ENCODE measurements around the gene LSM12. TPM values are rescaled to one million over a fixed set of nuclear protein-coding genes. Genes with fewer than 3 reads are reported as not detected.

LSM12 gene
- total RNA-seq, 2 experiments from 2014 or later, result 34.6 to 36.1 TPM

DNA sequence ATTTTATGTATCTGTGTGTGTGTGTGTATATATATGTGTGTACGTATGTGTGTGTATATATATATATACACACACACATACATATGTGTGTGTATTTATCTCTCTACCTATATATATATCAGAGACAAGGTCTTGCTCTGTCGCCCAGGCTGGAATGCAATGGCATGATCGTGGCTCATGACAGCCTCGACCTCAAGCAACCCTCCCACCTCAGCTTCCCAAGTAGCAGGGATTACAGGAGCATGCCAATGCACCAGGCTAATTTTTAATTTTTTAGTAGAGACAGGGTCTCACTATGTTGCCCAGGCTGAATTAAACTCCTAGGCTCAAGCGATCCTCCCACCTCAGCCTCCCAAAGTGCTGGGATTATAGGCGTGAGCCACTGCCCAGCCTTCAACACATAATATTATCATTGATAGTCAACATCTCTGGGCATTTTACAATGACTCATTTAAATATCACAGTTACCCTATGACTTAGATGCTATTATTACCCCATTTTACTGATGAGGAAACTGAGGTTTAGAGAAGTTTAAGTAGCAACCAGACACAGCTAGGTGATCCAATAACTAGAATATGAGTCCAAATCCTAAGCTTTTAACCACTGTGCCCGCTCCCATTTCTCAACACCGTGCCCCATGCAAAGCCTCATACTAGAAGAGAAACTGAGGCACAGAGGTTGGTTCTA is 28.4 kb upstream of the LSM12 start:
- no peak overlapping the region for H3K27ac ChIP-seq (ENCODE audit: low read depth in 1 of 2, low read length in 2 of 2)
- H3K27me3 Mint-ChIP-seq, result no peaks in the 10 kb centered on the region
- ChIA-PET CTCF (no interaction called here), POLR2A (no interaction called here)
- intact Hi-C loops (cut with DNase I, micrococcal nuclease), result no loop called here
- peaks cover 21% of the 10 kb centered on the region for H3K36me3 Mint-ChIP-seq (ENCODE audit: low read depth)
- TF ChIP-seq, protein P1, sequence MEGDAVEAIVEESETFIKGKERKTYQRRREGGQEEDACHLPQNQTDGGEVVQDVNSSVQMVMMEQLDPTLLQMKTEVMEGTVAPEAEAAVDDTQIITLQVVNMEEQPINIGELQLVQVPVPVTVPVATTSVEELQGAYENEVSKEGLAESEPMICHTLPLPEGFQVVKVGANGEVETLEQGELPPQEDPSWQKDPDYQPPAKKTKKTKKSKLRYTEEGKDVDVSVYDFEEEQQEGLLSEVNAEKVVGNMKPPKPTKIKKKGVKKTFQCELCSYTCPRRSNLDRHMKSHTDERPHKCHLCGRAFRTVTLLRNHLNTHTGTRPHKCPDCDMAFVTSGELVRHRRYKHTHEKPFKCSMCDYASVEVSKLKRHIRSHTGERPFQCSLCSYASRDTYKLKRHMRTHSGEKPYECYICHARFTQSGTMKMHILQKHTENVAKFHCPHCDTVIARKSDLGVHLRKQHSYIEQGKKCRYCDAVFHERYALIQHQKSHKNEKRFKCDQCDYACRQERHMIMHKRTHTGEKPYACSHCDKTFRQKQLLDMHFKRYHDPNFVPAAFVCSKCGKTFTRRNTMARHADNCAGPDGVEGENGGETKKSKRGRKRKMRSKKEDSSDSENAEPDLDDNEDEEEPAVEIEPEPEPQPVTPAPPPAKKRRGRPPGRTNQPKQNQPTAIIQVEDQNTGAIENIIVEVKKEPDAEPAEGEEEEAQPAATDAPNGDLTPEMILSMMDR (IDR thresholded peaks at IDR 0.05), result no peak
- no peak for DNase-seq
- H3K9me3 ChIP-seq (ENCODE audit: control insufficient read depth in 1 of 2, insufficient read depth in 1 of 2, low read length in 2 of 2), result no peaks in the 10 kb centered on the region
- H3K27ac Mint-ChIP-seq, result no peak overlapping the region
- H3K4me3 ChIP-seq (ENCODE audit: low read length), result no peak overlapping the region
- H3K9me3 Mint-ChIP-seq, result no peaks in the 10 kb centered on the region
- no peaks in the 10 kb centered on the region for H3K27me3 ChIP-seq (ENCODE audit: control insufficient read depth in 1 of 2, insufficient read depth in 2 of 2, low read length in 2 of 2)
- peaks cover 15% of the 10 kb centered on the region for H3K4me1 Mint-ChIP-seq (ENCODE audit: low read depth)
- H3K4me1 ChIP-seq (ENCODE audit: insufficient read depth, low read length), result peaks cover 20% of the 10 kb centered on the region
- H3K36me3 ChIP-seq (ENCODE audit: insufficient read depth, low read length), result peaks cover 29% of the 10 kb centered on the region
- no peak overlapping the region for H3K4me3 Mint-ChIP-seq
- no peak for ATAC-seq (ENCODE audit: poor library complexity)

DNA sequence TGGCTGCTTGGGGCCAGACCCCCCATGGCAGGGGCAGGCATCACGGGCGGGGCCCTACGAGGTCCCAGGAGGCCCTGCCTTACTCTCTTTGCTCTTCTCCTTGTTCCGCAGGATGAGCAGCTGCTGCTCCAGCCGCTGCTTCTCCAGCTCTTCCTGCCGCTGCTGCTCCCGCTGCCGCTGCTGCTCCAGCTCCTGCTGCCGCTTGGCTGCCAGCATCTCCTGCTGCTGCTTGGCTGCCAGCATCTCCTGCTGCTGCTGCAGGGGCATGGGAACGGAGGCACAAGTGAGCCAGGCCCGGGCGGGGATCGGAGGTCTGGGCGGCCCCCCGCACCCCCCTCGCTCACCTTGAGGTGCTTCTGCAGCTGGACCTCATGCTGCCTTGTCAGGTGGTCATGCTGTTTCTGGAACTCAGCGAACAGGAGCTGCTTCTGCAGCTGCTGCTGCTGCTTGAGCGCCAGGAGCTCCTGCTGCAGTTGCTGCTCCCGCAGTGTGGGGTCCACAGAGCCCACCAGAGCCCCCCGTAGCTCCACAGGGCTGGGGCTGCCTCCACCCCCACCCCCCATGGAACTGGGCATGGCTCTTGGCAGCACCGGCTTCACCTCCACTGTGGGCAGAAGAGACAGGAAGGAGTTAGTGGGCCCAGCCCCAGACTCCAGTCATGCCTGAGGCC is 26.9 kb upstream of the LSM12 start:
- H3K27me3 ChIP-seq (ENCODE audit: control insufficient read depth in 1 of 2, insufficient read depth in 2 of 2, low read length in 2 of 2), result no peaks in the 10 kb centered on the region
- POLR2A ChIA-PET, result interaction anchor here (1.4 kb wide), 1 partner anchor 9 kb away, joined by 3 read pairs; no protein-coding TSS in a partner anchor
- H3K27me3 Mint-ChIP-seq, result no peaks in the 10 kb centered on the region
- no peaks in the 10 kb centered on the region for H3K9me3 ChIP-seq (ENCODE audit: control insufficient read depth in 1 of 2, insufficient read depth in 1 of 2, low read length in 2 of 2)
- CTCF ChIA-PET, result no interaction called here
- peaks cover 37% of the 10 kb centered on the region for H3K36me3 ChIP-seq (ENCODE audit: insufficient read depth, low read length)
- no peak for ATAC-seq (ENCODE audit: poor library complexity)
- H3K9me3 Mint-ChIP-seq, result no peaks in the 10 kb centered on the region
- no peak overlapping the region for H3K27ac ChIP-seq (ENCODE audit: low read depth in 1 of 2, low read length in 2 of 2)
- no peak overlapping the region for H3K4me3 Mint-ChIP-seq
- H3K27ac Mint-ChIP-seq, result no peak overlapping the region
- TF ChIP-seq, protein P1 (IDR thresholded peaks at IDR 0.05), result no peak
- H3K36me3 Mint-ChIP-seq (ENCODE audit: low read depth), result peaks cover 29% of the 10 kb centered on the region
- peaks cover 15% of the 10 kb centered on the region for H3K4me1 Mint-ChIP-seq (ENCODE audit: low read depth)
- H3K4me1 ChIP-seq (ENCODE audit: insufficient read depth, low read length), result peaks cover 20% of the 10 kb centered on the region
- no peak for DNase-seq
- intact Hi-C loops (cut with DNase I, micrococcal nuclease), result no loop called here
- H3K4me3 ChIP-seq (ENCODE audit: low read length), result no peak overlapping the region

GRCh38 chr17:44092051-44092450 is 25.6 kb upstream of the LSM12 start:
- intact Hi-C loops (cut with DNase I, micrococcal nuclease), result no loop called here
- Histone ChIP-seq H3K27me3 (ENCODE audit: control insufficient read depth in 1 of 2, insufficient read depth in 2 of 2, low read length in 2 of 2) (no peaks in the 10 kb centered on the region), H3K36me3 (ENCODE audit: insufficient read depth, low read length) (peaks cover 40% of the 10 kb centered on the region), H3K9me3 (ENCODE audit: control insufficient read depth in 1 of 2, insufficient read depth in 1 of 2, low read length in 2 of 2) (no peaks in the 10 kb centered on the region), H3K4me3 (ENCODE audit: low read length) (no peak overlapping the region), H3K4me1 (ENCODE audit: insufficient read depth, low read length) (peaks cover 16% of the 10 kb centered on the region), H3K27ac (ENCODE audit: low read depth in 1 of 2, low read length in 2 of 2) (no peak overlapping the region)
- Mint-ChIP-seq H3K36me3 (ENCODE audit: low read depth) (peaks cover 42% of the 10 kb centered on the region), H3K27me3 (no peaks in the 10 kb centered on the region), H3K9me3 (no peaks in the 10 kb centered on the region), H3K4me3 (no peak overlapping the region), H3K4me1 (ENCODE audit: low read depth) (peaks cover 9% of the 10 kb centered on the region), H3K27ac (no peak overlapping the region)
- ATAC-seq (ENCODE audit: poor library complexity), result no peak
- POLR2A ChIA-PET, result interaction anchor here (1.4 kb wide), 1 partner anchor 11 kb away, joined by 3 read pairs; no protein-coding TSS in a partner anchor
- CTCF ChIA-PET, result no interaction called here
- no peak for DNase-seq
- TF ChIP-seq, protein P1 (IDR thresholded peaks at IDR 0.05), result no peak

Measured in CD4-positive, alpha-beta T cell (primary cell).